Frontal cortex (tissue), 4 donors: ENCODE results near the gene AGA. TPM values are rescaled to one million over a fixed set of nuclear protein-coding genes. Genes with fewer than 3 reads are reported as not detected.

Experiments
- DNase-seq, 2 donors: peaks; one replicate each; pipeline ENCODE4 v3.0.0; 2012; ENCODE audit warnings: low spot score in 2 of 2
- FAIRE-seq: peaks from 2 replicates; lab custom pipeline; 2012; peaks lifted over from hg19 to GRCh38; lab: Jason Lieb, UNC
- total RNA-seq: library from RNA; depleted of rRNA; stranded (reverse); fragments of >200 nt; gene quantifications from one replicate; pipeline ENCODE4 v1.2.3, GENCODE V29; 2014
- donor health status: control.
- donor health status: control.
- donor health status: control.

AGA gene
- total RNA-seq, 1 donor from 2014 or later, result 8.2 TPM

DNA sequence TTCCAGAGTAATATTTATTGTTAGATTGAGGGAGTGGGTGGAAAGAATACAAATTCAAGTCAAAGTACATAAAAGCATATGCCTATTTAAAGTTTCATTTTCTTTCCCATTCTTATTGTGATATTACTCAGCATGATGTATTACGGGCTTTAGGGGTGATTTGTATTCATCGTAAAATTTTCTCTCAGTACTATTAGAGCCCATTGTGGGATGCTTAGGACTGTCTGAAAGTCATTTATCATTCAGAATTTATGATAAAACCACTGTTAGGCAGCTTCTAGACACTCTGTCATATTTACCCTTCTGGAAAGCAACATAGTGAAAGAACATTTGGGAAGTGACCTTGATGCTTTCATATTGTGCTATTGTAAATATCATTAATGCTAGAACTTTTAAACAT is 45.9 kb downstream of the AGA start:
- FAIRE-seq (no peak), DNase-seq (no peak)

DNA sequence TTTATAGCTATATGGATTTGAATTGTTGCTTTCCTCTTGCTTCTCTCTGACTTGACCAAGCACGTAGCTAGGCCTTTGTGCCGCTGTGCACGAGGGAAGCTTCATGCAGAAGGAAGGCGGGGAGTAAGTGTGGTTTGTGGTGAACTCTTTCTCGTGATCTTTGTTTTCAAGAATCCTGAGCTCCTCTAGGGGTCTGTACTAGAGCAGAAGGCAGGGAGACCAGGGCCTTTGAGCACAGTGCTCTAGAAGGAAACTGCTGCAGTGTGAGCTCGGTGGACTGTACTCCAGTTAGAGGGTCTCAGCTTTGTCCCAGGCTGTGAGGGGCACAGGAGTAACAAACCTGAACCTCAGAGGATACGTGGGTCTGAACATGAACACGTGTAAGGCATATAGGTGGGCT is 49.0 kb downstream of the AGA start:
- DNase-seq, result no peak
- FAIRE-seq, result no peak

DNA sequence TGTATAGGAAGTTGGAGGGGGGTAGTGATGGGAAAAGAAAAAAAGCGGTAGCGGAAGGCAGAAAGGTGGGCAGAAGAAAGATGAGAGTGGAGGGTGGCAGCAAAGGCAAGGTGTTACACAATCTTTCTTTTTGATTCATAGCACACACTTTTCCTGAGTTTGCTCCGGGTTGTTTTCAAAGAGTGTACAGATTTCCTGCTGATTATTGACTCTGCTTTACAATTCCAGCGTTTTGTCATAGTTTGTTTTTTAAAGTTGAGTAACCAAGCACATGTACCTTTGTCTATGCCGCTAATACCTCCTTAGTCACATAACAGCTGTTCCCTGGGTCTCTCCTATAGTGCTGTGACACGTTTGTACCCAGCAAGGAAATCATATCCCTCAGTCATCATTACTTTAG is 50.3 kb downstream of the AGA start:
- DNase-seq (no peak), FAIRE-seq (no peak)

DNA sequence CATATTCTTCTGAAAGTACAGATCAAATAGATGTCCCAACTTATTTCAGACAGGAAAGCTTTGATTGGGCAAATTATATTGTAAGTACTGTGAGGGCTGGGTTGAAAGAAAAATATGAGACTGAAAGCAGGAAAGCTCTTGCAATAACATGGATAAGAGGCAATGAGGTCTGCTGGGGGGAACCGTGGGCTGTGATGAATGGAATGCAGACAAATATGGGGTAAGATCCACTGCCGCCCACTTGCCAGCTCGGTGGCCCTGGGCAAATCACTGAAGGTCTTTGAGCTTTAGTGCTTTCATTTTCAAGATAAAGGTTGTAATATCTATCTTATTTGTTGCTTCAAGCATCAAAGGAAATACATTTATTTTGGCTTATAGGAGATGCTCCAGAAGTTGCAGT is 51.0 kb downstream of the AGA start:
- no peak for FAIRE-seq
- no peak for DNase-seq

DNA sequence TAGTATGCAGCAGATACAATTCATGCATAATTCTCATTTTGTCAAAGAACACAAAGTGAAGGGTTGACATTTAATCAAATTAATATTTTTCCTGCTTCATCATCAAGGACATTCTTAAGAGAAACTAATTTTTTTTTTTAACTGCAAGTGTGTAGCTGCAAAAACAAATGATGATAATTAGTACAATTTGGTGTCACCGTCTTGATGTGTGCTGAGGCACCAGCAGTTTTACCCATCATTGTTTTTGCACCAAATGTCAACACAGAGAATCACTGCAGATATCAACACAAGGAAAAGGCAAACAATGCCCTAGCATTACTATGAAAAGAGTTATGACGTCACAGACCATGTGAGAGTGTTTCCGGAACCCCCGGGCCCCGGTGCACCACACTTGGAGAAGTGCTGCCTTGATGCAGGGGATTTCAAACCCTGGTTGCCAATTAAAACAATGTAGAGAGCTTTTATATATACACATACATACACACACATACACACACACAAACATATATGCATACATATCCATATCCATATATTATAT is 55.9 kb downstream of the AGA start:
- DNase-seq (no peak), FAIRE-seq (no peak)

DNA sequence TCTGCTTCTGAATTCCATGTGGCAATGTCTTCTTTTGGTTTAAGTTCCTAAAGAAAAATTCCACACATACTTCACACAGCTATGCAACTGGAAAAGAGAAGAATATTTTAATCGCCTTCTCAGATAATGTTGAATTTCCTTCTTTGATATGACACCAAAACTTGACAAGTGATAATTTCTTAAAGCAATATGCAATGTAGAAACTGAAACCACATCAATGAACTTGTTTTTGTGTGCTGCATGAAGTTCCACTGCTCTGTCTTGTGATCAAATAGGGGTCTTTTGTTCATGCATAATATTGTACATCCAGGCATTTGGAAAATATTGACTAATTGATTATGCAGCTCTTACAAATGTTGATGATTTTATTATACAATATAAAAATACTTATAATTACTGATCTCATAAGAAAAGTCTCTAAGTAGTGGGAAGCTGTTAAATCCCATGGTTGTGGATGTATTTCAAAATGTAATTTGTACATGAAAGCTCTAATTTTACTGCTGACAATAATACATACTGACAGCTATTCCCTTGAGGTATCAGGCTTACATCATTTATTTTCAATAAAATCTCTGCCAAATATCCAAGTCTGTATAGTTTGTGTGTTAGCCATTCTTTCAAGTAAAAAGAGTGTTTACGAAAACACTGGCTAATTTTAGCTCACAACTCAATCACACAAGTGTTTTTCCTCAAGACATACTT is 56.5 kb downstream of the AGA start:
- DNase-seq (no peak), FAIRE-seq (no peak)

DNA sequence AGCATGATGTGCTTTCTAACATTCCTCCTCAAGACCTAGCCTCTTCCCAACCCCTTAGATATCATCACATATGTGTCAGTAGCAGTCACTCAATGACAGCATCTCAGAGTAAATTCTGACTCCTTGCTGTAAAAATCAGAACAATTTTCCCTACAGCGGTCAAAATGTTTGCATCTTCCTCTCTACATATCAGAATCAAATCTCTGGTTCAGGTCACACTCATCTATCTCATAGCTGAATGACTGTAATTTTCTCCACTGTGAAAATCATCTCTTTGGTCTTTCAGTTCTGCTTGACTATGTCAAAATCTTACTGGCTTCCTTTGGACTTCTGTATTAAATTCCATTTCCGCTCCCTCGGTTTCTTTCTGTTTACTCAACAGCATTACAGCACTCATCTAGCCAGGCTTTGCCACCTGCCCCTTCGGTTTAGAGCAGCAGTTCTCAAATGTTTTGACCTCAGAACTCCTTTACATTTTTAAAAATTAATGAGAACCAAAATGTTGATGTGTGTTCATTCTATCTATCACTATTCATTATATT is 57.3 kb downstream of the AGA start:
- FAIRE-seq (no peak), DNase-seq (no peak)

DNA sequence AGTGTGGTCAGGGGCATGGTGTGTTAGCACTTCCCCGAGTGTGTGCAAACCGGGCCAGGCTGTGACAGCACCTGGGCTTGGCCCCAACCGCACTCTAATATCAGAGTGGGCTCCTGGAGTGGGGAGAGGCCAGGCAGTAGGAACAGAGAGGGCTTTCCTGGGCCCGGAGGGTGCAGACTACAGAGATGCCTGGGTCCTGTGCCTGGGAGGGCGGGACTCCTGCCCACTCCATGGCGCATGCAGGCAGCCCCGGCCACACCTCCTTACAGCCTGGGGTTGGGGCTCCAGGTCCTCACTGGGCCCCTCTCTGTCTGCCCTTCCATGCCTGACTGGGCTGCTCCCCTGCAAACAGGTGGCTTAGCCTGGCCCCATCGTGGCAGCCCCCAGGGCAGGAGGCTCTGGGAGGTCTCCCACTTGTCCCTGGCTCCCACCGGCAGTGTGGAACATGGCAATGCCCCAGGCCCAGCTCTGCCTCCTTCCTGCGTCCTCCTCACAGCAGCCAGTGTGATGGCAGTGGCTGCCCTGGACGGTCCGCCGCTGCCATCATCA is 60.4 kb downstream of the AGA start:
- DNase-seq, result no peak

More for the DNA sequence above, 60.4 kb downstream of the AGA start:
- no peak for FAIRE-seq

Other genes starting within 250 kb of the AGA start
- gene NEIL3, start 132.6 kb downstream of the AGA start, total RNA-seq, result 7.3 TPM